DOHH2 (cell line): Measurements from ENCODE around the gene GRID2.

Experiments used
- H3F3A ChIP-seq: fragments of 200-600 bp; sonication (generic), shearing (Covaris generic); 2 replicates; pipeline ENCODE4 v1.6.0; 2016; ENCODE audit warnings: antibody characterized with exemption, mild to moderate bottlenecking; ENCODE audit not compliant: control insufficient read depth, insufficient read depth
- H3K27ac ChIP-seq: fragments of 200-600 bp; sonication (generic); 2 replicates; pipeline ENCODE4 v1.5.1; 2014; ENCODE audit warnings: low read depth, mild to moderate bottlenecking, low read length, moderate library complexity
- H3K27me3 ChIP-seq: fragments of 200-600 bp; sonication (generic); 2 replicates; pipeline ENCODE4 v1.6.1; 2014; ENCODE audit warnings: mild to moderate bottlenecking, low read length, mixed read lengths; ENCODE audit not compliant: control insufficient read depth
- H3K36me3 ChIP-seq: fragments of 200-600 bp; sonication (generic); 2 replicates; pipeline ENCODE4 v1.6.1; 2014; ENCODE audit warnings: mild to moderate bottlenecking, low read length, moderate library complexity, mixed read lengths; ENCODE audit not compliant: control insufficient read depth
- H3K4me1 ChIP-seq: fragments of 200-600 bp; sonication (generic); 2 replicates; pipeline ENCODE4 v1.6.1; 2014; ENCODE audit warnings: mild to moderate bottlenecking, low read length, mixed read lengths; ENCODE audit not compliant: control insufficient read depth
- H3K4me2 ChIP-seq: fragments of 200-600 bp; sonication (generic); 2 replicates; pipeline ENCODE4 v1.6.0; 2014; ENCODE audit warnings: mild to moderate bottlenecking, low read length, moderate library complexity
- H3K4me3 ChIP-seq: fragments of 200-600 bp; sonication (generic); 2 replicates; pipeline ENCODE4 v1.5.1; 2014; ENCODE audit warnings: mild to moderate bottlenecking, low read length, mixed read lengths
- H3K79me2 ChIP-seq: fragments of 200-600 bp; sonication (generic); 2 replicates; pipeline ENCODE4 v1.6.1; 2014; ENCODE audit warnings: mild to moderate bottlenecking, low read length, mixed read lengths; ENCODE audit not compliant: control insufficient read depth
- H3K9me2 ChIP-seq: fragments of 200-600 bp; sonication (generic); replicated peaks from 2 replicates; pipeline ENCODE4 v1.6.1; 2014; ENCODE audit warnings: mild to moderate bottlenecking, low read length, mixed read lengths; ENCODE audit not compliant: control insufficient read depth
- H3K9me3 ChIP-seq: fragments of 200-600 bp; sonication (generic); 2 replicates; pipeline ENCODE4 v1.6.1; 2014; ENCODE audit warnings: antibody characterized with exemption, low read length, mixed read lengths; ENCODE audit not compliant: control insufficient read depth, insufficient read depth
- H4K20me1 ChIP-seq: fragments of 200-600 bp; sonication (generic); 2 replicates; pipeline ENCODE4 v1.6.0; 2014; ENCODE audit warnings: low read depth, mild to moderate bottlenecking, antibody characterized with exemption, low read length, moderate library complexity; ENCODE audit not compliant: control insufficient read depth, insufficient read depth
- EZH2phosphoT487 ChIP-seq: fragments of 200-600 bp; sonication (generic); IDR thresholded peaks from 2 replicates; pipeline ENCODE4 v1.6.1; 2017; ENCODE audit warnings: borderline replicate concordance, mild to moderate bottlenecking, antibody characterized with exemption, low read length, moderate library complexity, mixed read lengths
- TF ChIP-seq, protein P1 (sequence below): fragments of 200-600 bp; sonication (generic); IDR thresholded peaks from one replicate; pipeline ENCODE4 v1.5.1; 2014; ENCODE audit warnings: antibody characterized with exemption, mild to moderate bottlenecking, low read depth, low read length; ENCODE audit not compliant: poor library complexity, severe bottlenecking

Gene GRID2

GRCh38 chr4:93178279-93178678 lies 874.5 kb downstream of the GRID2 start:
- Histone ChIP-seq H3K4me2 (no peak overlapping the region), H3K9me2 (no peaks in the 10 kb centered on the region), H3K9me3 (no peaks in the 10 kb centered on the region), H4K20me1 (no peaks in the 10 kb centered on the region), H3K27me3 (no peaks in the 10 kb centered on the region), H3F3A (no peaks in the 10 kb centered on the region), H3K79me2 (no peaks in the 10 kb centered on the region), H3K27ac (no peak overlapping the region), H3K4me3 (no peak overlapping the region), H3K4me1 (no peaks in the 10 kb centered on the region), H3K36me3 (no peaks in the 10 kb centered on the region)
- TF ChIP-seq, protein P1, sequence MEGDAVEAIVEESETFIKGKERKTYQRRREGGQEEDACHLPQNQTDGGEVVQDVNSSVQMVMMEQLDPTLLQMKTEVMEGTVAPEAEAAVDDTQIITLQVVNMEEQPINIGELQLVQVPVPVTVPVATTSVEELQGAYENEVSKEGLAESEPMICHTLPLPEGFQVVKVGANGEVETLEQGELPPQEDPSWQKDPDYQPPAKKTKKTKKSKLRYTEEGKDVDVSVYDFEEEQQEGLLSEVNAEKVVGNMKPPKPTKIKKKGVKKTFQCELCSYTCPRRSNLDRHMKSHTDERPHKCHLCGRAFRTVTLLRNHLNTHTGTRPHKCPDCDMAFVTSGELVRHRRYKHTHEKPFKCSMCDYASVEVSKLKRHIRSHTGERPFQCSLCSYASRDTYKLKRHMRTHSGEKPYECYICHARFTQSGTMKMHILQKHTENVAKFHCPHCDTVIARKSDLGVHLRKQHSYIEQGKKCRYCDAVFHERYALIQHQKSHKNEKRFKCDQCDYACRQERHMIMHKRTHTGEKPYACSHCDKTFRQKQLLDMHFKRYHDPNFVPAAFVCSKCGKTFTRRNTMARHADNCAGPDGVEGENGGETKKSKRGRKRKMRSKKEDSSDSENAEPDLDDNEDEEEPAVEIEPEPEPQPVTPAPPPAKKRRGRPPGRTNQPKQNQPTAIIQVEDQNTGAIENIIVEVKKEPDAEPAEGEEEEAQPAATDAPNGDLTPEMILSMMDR: no peak
- no peak for TF ChIP-seq EZH2phosphoT487

GRCh38 chr4:93179044-93179443 lies 875.3 kb downstream of the GRID2 start:
- H3F3A ChIP-seq: no peaks in the 10 kb centered on the region
- no peaks in the 10 kb centered on the region for H3K27me3 ChIP-seq
- no peaks in the 10 kb centered on the region for H3K9me3 ChIP-seq
- no peak overlapping the region for H3K4me2 ChIP-seq
- H3K36me3 ChIP-seq: no peaks in the 10 kb centered on the region
- TF ChIP-seq, protein P1: no peak
- TF ChIP-seq EZH2phosphoT487: no peak
- H3K9me2 ChIP-seq: no peaks in the 10 kb centered on the region
- H4K20me1 ChIP-seq: no peaks in the 10 kb centered on the region
- no peaks in the 10 kb centered on the region for H3K4me1 ChIP-seq
- H3K27ac ChIP-seq: no peak overlapping the region
- H3K79me2 ChIP-seq: no peaks in the 10 kb centered on the region
- no peak overlapping the region for H3K4me3 ChIP-seq

GRCh38 chr4:93182722-93183121 lies 879.0 kb downstream of the GRID2 start:
- Histone ChIP-seq H3K4me2 (no peak overlapping the region), H3K27ac (no peak overlapping the region), H3F3A (no peaks in the 10 kb centered on the region), H3K9me3 (no peaks in the 10 kb centered on the region), H3K4me1 (no peaks in the 10 kb centered on the region), H3K27me3 (no peaks in the 10 kb centered on the region), H4K20me1 (no peaks in the 10 kb centered on the region), H3K36me3 (no peaks in the 10 kb centered on the region), H3K79me2 (no peaks in the 10 kb centered on the region), H3K4me3 (no peak overlapping the region), H3K9me2 (no peaks in the 10 kb centered on the region)
- TF ChIP-seq, protein P1: no peak
- no peak for TF ChIP-seq EZH2phosphoT487

GRCh38 chr4:93183576-93183975 lies 879.8 kb downstream of the GRID2 start:
- Histone ChIP-seq H3K27ac (no peak overlapping the region), H3K9me2 (no peaks in the 10 kb centered on the region), H3K79me2 (no peaks in the 10 kb centered on the region), H3F3A (no peaks in the 10 kb centered on the region), H3K4me1 (no peaks in the 10 kb centered on the region), H3K9me3 (no peaks in the 10 kb centered on the region), H3K36me3 (no peaks in the 10 kb centered on the region), H3K27me3 (no peaks in the 10 kb centered on the region), H4K20me1 (no peaks in the 10 kb centered on the region), H3K4me2 (no peak overlapping the region), H3K4me3 (no peak overlapping the region)
- no peak for TF ChIP-seq EZH2phosphoT487
- TF ChIP-seq, protein P1: no peak
